H9 (cell line): ENCODE data around the gene DENND1A. TPM values are rescaled to one million over a fixed set of nuclear protein-coding genes. Genes with fewer than 3 reads are reported as not detected.
A peak's percentile ranks its signal among the peaks of the same experiment; 100 is the strongest.

ENCODE experiments used
- DNase-seq: peaks from one replicate; pipeline ENCODE4 v3.0.0-alpha.2; 2017
- H2AFZ ChIP-seq: one replicate; pipeline ENCODE4 v1.6.1; 2013; ENCODE audit warnings: mild to moderate bottlenecking, low read length, control low read depth, moderate library complexity
- H2AK5ac ChIP-seq: 2 replicates; pipeline ENCODE4 v1.6.1; 2013; ENCODE audit warnings: low read length, control low read depth, mixed read lengths; ENCODE audit not compliant: insufficient read length
- H2BK120ac ChIP-seq: one replicate; pipeline ENCODE4 v1.6.1; 2013; ENCODE audit warnings: low read depth, mild to moderate bottlenecking, low read length, control low read depth, inconsistent platforms; ENCODE audit not compliant: poor library complexity, severe bottlenecking
- H2BK12ac ChIP-seq: 2 replicates; pipeline ENCODE4 v1.6.1; 2013; ENCODE audit warnings: low read length, control low read depth, mixed read lengths, low read depth; ENCODE audit not compliant: insufficient read length
- H2BK15ac ChIP-seq: 2 replicates; pipeline ENCODE4 v1.6.1; 2013; ENCODE audit warnings: low read depth, low read length, control low read depth
- H2BK20ac ChIP-seq: one replicate; pipeline ENCODE4 v1.6.1; 2013; ENCODE audit warnings: low read depth, mild to moderate bottlenecking, low read length, control low read depth, inconsistent platforms; ENCODE audit not compliant: poor library complexity, severe bottlenecking
- H2BK5ac ChIP-seq: 2 replicates; pipeline ENCODE4 v1.6.1; 2013; ENCODE audit warnings: low read length, control low read depth, mixed read lengths; ENCODE audit not compliant: insufficient read length
- H3K14ac ChIP-seq: 2 replicates; pipeline ENCODE4 v1.6.1; 2013; ENCODE audit warnings: low read length, control low read depth; ENCODE audit not compliant: insufficient read depth
- H3K18ac ChIP-seq: 2 replicates; pipeline ENCODE4 v1.6.1; 2013; ENCODE audit warnings: low read depth, mild to moderate bottlenecking, mixed read lengths, low read length, control low read depth; ENCODE audit not compliant: insufficient read length
- H3K23ac ChIP-seq: 2 replicates; pipeline ENCODE4 v1.6.1; 2013; ENCODE audit warnings: low read length, control low read depth, mixed read lengths, low read depth; ENCODE audit not compliant: insufficient read length
- H3K23me2 ChIP-seq: 2 replicates; pipeline ENCODE4 v1.6.1; 2013; ENCODE audit warnings: low read depth, mild to moderate bottlenecking, mixed read lengths, low read length, control low read depth; ENCODE audit not compliant: insufficient read length, poor library complexity, severe bottlenecking
- H3K27ac ChIP-seq: 2 replicates; pipeline ENCODE4 v1.5.1; 2013; ENCODE audit warnings: low read length, control low read depth, mixed read lengths, low read depth; ENCODE audit not compliant: insufficient read length
- H3K27me3 ChIP-seq: 2 replicates; pipeline ENCODE4 v1.6.1; 2013; ENCODE audit warnings: low read length, control low read depth, inconsistent platforms; ENCODE audit not compliant: insufficient read depth
- H3K4ac ChIP-seq: 2 replicates; pipeline ENCODE4 v1.6.1; 2013; ENCODE audit warnings: low read depth, mild to moderate bottlenecking, control low read depth, inconsistent platforms, low read length, moderate library complexity
- H3K4me1 ChIP-seq: 2 replicates; pipeline ENCODE4 v1.6.1; 2013; ENCODE audit warnings: low read length, control low read depth, inconsistent platforms; ENCODE audit not compliant: insufficient read depth
- H3K4me2 ChIP-seq: 2 replicates; pipeline ENCODE4 v1.6.1; 2013; ENCODE audit warnings: low read length, control low read depth, mixed read lengths; ENCODE audit not compliant: insufficient read length, insufficient read depth
- H3K56ac ChIP-seq: 2 replicates; pipeline ENCODE4 v1.6.1; 2013; ENCODE audit warnings: low read depth, mild to moderate bottlenecking, mixed read lengths, low read length, control low read depth; ENCODE audit not compliant: insufficient read length
- H3K79me1 ChIP-seq: 2 replicates; pipeline ENCODE4 v1.6.1; 2013; ENCODE audit warnings: low read depth, mild to moderate bottlenecking, moderate library complexity, low read length, control low read depth, inconsistent platforms; ENCODE audit not compliant: insufficient read depth, poor library complexity, severe bottlenecking
- H3K79me2 ChIP-seq: 2 replicates; pipeline ENCODE4 v1.6.1; 2013; ENCODE audit warnings: low read length, control low read depth, inconsistent platforms; ENCODE audit not compliant: insufficient read depth
- H3K9ac ChIP-seq: 2 replicates; pipeline ENCODE4 v1.6.1; 2013; ENCODE audit warnings: low read length, control low read depth, mixed read lengths; ENCODE audit not compliant: insufficient read length; ENCODE audit errors: extremely low read depth
- H3K9me3 ChIP-seq: one replicate; pipeline ENCODE4 v1.6.1; 2013; ENCODE audit warnings: low read depth, low read length, inconsistent platforms; ENCODE audit not compliant: control insufficient read depth
- H3T11ph ChIP-seq: one replicate; pipeline ENCODE4 v1.6.1; 2013; ENCODE audit warnings: mild to moderate bottlenecking, low read length, control low read depth, inconsistent platforms
- H4K20me1 ChIP-seq: one replicate; pipeline ENCODE4 v1.6.1; 2013; ENCODE audit not compliant: control insufficient read depth, insufficient read length, insufficient read depth
- H4K5ac ChIP-seq: 2 replicates; pipeline ENCODE4 v1.6.1; 2013; ENCODE audit warnings: low read depth, mild to moderate bottlenecking, mixed read lengths, low read length, control low read depth; ENCODE audit not compliant: insufficient read length
- H4K8ac ChIP-seq: replicated peaks from 2 replicates; pipeline ENCODE4 v1.6.1; 2013; ENCODE audit warnings: low read length, control low read depth, mixed read lengths, low read depth; ENCODE audit not compliant: insufficient read length
- H4K91ac ChIP-seq: 2 replicates; pipeline ENCODE4 v1.6.1; 2013; ENCODE audit warnings: low read depth, mild to moderate bottlenecking, moderate library complexity, mixed read lengths, low read length, control low read depth; ENCODE audit not compliant: insufficient read length
- H3K27ac Mint-ChIP-seq, 3 experiments: 2 replicates in 2 of 3; 3 replicates in 1 of 3; pipeline ENCODE4 v1.8.0; 2020 to 2021; ENCODE audit warnings: mixed read lengths in 3 of 3, mild to moderate bottlenecking in 1 of 3, moderate library complexity in 1 of 3
- H3K27me3 Mint-ChIP-seq: 2 replicates; pipeline ENCODE4 v1.8.0; 2021; ENCODE audit warnings: low read depth, mild to moderate bottlenecking, moderate library complexity, mixed read lengths
- H3K36me3 Mint-ChIP-seq, 3 experiments: 2 replicates in 2 of 3; 3 replicates in 1 of 3; pipeline ENCODE4 v1.8.0; 2020 to 2021; ENCODE audit warnings: low read depth in 3 of 3, mixed read lengths in 3 of 3; ENCODE audit not compliant: insufficient read depth in 1 of 3
- H3K4me1 Mint-ChIP-seq, 2 experiments: 2 replicates each; pipeline ENCODE4 v1.8.0; 2020; ENCODE audit warnings: mixed read lengths in 2 of 2
- H3K4me3 Mint-ChIP-seq, 2 experiments: 2 replicates in 1 of 2; 3 replicates in 1 of 2; pipeline ENCODE4 v1.8.0; 2020 to 2021; ENCODE audit warnings: mild to moderate bottlenecking in 2 of 2, mixed read lengths in 2 of 2, moderate library complexity in 1 of 2
- H3K9me3 Mint-ChIP-seq, 2 experiments: 2 replicates in 1 of 2; 3 replicates in 1 of 2; pipeline ENCODE4 v1.8.0; 2020; ENCODE audit warnings: mild to moderate bottlenecking in 2 of 2, mixed read lengths in 2 of 2, moderate library complexity in 1 of 2
- WGBS: extraction: QIAGEN DNeasy Blood & Tissue Kit; methylation state at CpG from one replicate; pipeline ENCODE4 v1.1.7; 2013; ENCODE audit warnings: missing lambda C conversion rate, low lambda C conversion rate, mixed read lengths; ENCODE audit not compliant: insufficient read length; ENCODE audit errors: extremely low coverage; 5-methylcytosine and 5-hydroxymethylcytosine counted together
- total RNA-seq: library from RNA; stranded (reverse); gene quantifications from 2 replicates; pipeline ENCODE4 v1.2.1, GENCODE V29; 2021
- TF ChIP-seq, protein P1 (sequence below): fragments of 200-600 bp; sonication (generic); conservative IDR thresholded peaks from 3 replicates; pipeline ENCODE4 v1.8.0; 2021; ENCODE audit warnings: antibody characterized with exemption, mild to moderate bottlenecking

DENND1A gene
- total RNA-seq, 1 experiment from 2014 or later: 20.4 TPM

DNA sequence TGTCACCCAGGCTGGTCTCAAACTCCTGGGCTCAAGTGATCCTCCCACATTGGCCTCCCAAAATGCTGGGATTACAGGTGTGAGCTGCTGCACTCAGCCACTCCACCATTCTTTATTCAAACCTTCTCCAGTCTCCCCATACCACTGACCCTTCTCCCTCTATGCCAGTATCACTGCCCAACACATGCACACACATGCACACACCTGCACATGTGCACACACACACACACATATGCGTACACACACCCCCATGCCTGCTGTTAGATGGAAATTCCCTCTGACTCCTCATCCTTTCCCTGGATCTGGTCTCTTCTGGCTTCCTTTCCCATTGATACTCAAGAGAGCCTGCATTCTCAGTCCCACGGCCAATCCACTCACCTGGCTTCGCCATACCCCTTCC is 404.0 kb downstream of the DENND1A start:
- Mint-ChIP-seq H3K36me3 (peaks cover 0 to 5% (median 4%) of the 10 kb centered on the region in 3 experiments; a peak in 1 of 7 replicates), H3K27ac (no peak overlapping the region), H3K4me1 (peaks cover 0 to 3% of the 10 kb centered on the region in 2 experiments; a peak in 1 of 4 replicates), H3K27me3 (no peaks in the 10 kb centered on the region), H3K9me3 (peaks cover 2 to 5% of the 10 kb centered on the region in 2 experiments; a peak in 2 of 5 replicates), H3K4me3 (no peak overlapping the region)
- Histone ChIP-seq H2BK15ac (no peak overlapping the region), H3K18ac (no peak overlapping the region), H3K9me3 (no peaks in the 10 kb centered on the region), H3K14ac (0 out of 2 replicates have a peak overlapping the region, but pooled peaks have one; percentile 11), H2AK5ac (no peak overlapping the region), H3K27ac (no peak overlapping the region), H3K4me1 (no peaks in the 10 kb centered on the region), H3K9ac (no peak overlapping the region), H3K23ac (no peak overlapping the region), H2BK5ac (no peak overlapping the region), H3K4me2 (no peak overlapping the region), H2AFZ (no peak overlapping the region), H2BK20ac (no peak overlapping the region), H3K79me2 (no peaks in the 10 kb centered on the region), H2BK120ac (no peak overlapping the region), H3T11ph (no peak overlapping the region), H3K56ac (no peak overlapping the region), H4K5ac (no peak overlapping the region), H4K91ac (no peak overlapping the region), H4K20me1 (no peaks in the 10 kb centered on the region), H3K27me3 (no peaks in the 10 kb centered on the region), H2BK12ac (no peak overlapping the region), H4K8ac (no peak overlapping the region), H3K79me1 (no peaks in the 10 kb centered on the region), H3K23me2 (no peaks in the 10 kb centered on the region), H3K4ac (no peak overlapping the region)
- WGBS: no CpG with 5 or more reads among the region's 3 CpGs
- TF ChIP-seq, protein P1, sequence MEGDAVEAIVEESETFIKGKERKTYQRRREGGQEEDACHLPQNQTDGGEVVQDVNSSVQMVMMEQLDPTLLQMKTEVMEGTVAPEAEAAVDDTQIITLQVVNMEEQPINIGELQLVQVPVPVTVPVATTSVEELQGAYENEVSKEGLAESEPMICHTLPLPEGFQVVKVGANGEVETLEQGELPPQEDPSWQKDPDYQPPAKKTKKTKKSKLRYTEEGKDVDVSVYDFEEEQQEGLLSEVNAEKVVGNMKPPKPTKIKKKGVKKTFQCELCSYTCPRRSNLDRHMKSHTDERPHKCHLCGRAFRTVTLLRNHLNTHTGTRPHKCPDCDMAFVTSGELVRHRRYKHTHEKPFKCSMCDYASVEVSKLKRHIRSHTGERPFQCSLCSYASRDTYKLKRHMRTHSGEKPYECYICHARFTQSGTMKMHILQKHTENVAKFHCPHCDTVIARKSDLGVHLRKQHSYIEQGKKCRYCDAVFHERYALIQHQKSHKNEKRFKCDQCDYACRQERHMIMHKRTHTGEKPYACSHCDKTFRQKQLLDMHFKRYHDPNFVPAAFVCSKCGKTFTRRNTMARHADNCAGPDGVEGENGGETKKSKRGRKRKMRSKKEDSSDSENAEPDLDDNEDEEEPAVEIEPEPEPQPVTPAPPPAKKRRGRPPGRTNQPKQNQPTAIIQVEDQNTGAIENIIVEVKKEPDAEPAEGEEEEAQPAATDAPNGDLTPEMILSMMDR: no peak
- DNase-seq: no peak
